HL-60 (cell line): ENCODE measurements around the gene WDR33.

ENCODE experiments used
- CTCF ChIP-seq: IDR thresholded peaks from one replicate; pipeline ENCODE4 v1.5.1; 2011; ENCODE audit warnings: low read length, control low read depth, inconsistent platforms; ENCODE audit not compliant: insufficient read depth
- GABPA ChIP-seq: IDR thresholded peaks from 2 replicates; pipeline ENCODE4 v1.6.1; 2012; ENCODE audit warnings: low read depth

DNA sequence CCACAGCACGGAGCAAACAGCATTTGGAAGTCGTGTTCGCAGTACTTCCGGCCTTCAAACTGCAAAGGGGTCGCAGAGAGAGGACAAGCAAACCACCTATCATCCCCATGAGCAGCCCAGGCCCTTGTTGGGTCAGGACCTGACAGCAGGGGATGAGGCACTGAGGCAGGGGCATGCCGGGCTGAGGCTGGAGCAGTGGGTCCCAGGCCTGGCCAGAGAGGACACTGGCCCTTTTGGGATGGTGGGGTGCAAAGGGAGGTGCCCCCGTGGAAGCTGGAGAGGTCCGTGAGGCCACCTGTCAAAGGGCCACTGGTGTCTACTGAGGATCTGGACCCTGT lies 156.2 kb downstream of the WDR33 start:
- no peak for TF ChIP-seq CTCF
- no peak for TF ChIP-seq GABPA
